MM.1S (cell line): ENCODE results near the gene ANO3.

Source experiments
- EZH2 ChIP-seq: fragments of 300-600 bp; sonication (generic); optimal IDR thresholded peaks from 2 replicates; pipeline ENCODE3; 2017; ENCODE audit warnings: low read depth, mild to moderate bottlenecking, antibody characterized with exemption, low read length, mixed read lengths
- EZH2phosphoT487 ChIP-seq: fragments of 300-600 bp; sonication (generic); IDR thresholded peaks from 2 replicates; pipeline ENCODE4 v1.6.1; 2018; ENCODE audit warnings: antibody characterized with exemption, low read length
- TF ChIP-seq, protein P1 (sequence below): fragments of 300-600 bp; sonication (generic); IDR thresholded peaks from 2 replicates; pipeline ENCODE4 v1.5.1; 2016; ENCODE audit warnings: antibody characterized with exemption, low read length, mixed read lengths

DNA sequence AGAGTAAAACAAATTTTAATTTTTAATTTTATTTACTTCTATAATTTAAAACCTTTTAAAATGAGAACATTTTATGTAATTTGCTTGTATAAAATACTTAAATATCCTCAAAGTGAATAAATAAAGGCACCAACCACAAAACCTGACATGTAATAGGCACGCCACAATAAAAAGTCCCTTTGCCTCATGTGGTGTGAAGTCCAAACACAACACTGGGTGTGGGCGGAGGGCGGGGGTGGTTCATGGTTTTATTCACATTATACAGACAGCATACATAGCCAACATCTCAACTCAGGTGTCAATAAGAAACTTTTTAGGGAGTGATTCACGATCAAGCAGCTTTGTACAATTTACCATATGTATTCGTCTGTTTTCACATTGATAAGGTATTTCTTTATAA is 107.9 kb downstream of the ANO3 start:
- TF ChIP-seq, protein P1, sequence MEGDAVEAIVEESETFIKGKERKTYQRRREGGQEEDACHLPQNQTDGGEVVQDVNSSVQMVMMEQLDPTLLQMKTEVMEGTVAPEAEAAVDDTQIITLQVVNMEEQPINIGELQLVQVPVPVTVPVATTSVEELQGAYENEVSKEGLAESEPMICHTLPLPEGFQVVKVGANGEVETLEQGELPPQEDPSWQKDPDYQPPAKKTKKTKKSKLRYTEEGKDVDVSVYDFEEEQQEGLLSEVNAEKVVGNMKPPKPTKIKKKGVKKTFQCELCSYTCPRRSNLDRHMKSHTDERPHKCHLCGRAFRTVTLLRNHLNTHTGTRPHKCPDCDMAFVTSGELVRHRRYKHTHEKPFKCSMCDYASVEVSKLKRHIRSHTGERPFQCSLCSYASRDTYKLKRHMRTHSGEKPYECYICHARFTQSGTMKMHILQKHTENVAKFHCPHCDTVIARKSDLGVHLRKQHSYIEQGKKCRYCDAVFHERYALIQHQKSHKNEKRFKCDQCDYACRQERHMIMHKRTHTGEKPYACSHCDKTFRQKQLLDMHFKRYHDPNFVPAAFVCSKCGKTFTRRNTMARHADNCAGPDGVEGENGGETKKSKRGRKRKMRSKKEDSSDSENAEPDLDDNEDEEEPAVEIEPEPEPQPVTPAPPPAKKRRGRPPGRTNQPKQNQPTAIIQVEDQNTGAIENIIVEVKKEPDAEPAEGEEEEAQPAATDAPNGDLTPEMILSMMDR, result no peak
- TF ChIP-seq EZH2 (no peak), EZH2phosphoT487 (no peak)
